Forelimb muscle (tissue), 1 donor: ENCODE results near the gene DYNLT4. TPM values are rescaled to one million over a fixed set of nuclear protein-coding genes. Genes with fewer than 3 reads are reported as not detected.
"Not testable (repeated sequence)": the region's sequence is repeated elsewhere in the genome, so short reads cannot be mapped to it uniquely, and the experiment has no call there.

Source experiments
- DNase-seq: peaks from one replicate; pipeline ENCODE4 v3.0.0-alpha.2; 2013; ENCODE audit warnings: low read depth
- polyA plus RNA-seq: library from polyadenylated mRNA; unstranded; fragments of 120-200 nt; gene quantifications from one replicate; pipeline ENCODE4 v1.2.1, GENCODE V29; 2013; ENCODE audit not compliant: insufficient read length

DYNLT4 gene
- polyA plus RNA-seq, 1 donor: 0.24 TPM

- no peak for DNase-seq
Observed at GRCh38 chr1:44828841-44829440, 21.8 kb upstream of the DYNLT4 start.

- no peak for DNase-seq
Observed at GRCh38 chr1:44828003-44828651, 21.0 kb upstream of the DYNLT4 start.

DNA sequence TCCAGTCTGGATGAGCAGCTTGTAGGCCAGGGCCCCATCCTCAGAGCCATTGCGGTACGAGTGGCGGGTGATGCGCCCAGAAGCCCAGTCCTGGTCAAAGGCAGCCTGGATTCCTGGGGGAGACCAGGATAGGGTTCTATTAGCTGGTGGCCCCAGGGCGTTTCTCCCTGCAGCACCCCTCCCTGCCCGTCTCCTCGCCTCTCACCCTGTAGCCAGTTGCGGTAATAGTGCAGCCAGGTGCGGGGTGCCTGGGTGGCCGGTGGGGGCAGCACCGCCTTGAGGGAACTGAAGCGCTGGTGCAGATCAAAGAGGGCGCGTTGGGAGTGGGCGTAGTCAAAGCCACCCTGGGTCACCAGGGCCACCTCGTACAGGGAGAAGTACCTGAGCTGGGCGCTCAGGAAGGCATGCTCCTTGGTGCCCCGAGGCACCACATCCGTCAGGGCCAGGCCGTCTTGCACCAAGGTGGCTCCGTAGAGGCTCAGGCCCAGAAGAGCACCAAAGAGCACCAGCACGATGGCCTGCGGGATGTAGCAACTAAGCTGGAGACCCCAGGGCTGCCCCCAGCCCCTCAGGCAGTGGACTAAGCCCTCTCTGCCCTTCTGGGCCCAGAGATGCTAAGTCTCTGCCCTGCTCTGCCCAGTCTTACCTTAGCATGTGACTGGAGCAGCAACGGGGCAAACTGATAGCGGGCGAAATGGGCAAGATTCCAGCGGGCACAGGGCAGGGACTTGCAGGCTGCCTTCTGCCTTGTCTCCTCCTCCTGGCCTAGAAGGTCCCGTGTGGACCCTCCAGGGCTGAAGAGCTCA is 20.2 kb upstream of the DYNLT4 start:
- DNase-seq: no peak

DNA sequence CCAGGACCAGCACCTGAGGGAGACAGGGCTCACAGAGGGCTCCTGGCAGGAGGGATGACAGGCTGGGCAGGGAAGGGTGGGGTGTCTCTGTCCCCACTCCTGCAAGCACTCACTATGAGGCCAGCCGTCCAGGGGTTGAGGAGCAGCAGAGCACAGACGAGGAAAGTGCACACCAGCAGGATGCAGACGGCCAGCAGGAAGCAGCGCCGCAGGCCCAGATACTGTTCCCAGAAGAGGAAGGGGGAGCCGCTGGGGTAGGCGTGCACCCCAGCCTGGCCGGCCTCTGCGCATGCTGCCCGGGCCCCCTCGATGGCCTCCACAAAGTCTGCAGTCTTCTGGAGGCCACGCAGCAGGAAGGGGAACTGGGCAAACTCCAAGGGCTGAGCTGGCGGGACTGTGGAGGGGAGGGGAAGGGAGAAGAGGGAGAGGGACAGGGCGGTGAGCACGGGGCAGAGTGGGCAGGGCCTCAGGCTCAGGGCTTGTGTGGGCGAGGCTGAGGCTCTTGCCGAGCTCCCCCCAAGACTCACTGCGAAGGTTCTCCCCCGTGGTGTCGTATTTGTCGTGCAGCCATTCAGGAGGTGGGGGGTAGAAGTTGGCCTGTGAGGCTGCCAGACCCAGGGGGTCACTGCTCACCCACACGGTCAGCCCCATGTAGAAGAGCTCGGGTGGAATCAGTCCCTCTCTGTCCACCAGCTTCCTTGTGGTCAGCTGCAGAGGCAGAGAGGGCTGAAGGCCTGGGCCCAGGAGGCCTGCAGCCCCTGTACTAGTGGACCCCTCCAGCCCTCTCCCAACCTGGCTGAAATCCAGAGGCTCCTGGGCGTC is 19.4 kb upstream of the DYNLT4 start:
- DNase-seq: no peak

DNA sequence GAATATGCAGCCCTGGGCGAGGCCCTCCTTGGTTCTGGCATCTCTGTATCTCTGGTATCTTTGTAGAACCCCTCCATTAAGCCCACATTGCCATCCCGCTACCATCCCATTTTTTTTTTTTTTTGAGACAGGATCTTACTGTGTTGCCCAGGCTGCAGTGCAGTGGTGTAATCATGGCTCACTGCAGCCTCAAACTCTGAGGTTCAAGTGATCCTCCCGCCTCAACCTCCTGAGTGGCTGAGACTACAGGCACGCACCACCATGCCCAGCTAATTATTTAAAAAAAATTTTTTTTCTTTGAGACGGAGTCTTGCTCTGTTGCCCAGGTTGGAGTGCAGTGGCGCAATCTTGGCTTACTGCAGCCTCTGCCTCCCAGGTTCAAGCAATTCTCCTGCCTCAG is 17.2 kb upstream of the DYNLT4 start:
- not testable (repeated sequence) for DNase-seq

- DNase-seq: no peak
Observed at GRCh38 chr1:44822981-44823451, 15.9 kb upstream of the DYNLT4 start.

- DNase-seq: no peak
Observed at GRCh38 chr1:44822131-44822701, 15.1 kb upstream of the DYNLT4 start.

DNA sequence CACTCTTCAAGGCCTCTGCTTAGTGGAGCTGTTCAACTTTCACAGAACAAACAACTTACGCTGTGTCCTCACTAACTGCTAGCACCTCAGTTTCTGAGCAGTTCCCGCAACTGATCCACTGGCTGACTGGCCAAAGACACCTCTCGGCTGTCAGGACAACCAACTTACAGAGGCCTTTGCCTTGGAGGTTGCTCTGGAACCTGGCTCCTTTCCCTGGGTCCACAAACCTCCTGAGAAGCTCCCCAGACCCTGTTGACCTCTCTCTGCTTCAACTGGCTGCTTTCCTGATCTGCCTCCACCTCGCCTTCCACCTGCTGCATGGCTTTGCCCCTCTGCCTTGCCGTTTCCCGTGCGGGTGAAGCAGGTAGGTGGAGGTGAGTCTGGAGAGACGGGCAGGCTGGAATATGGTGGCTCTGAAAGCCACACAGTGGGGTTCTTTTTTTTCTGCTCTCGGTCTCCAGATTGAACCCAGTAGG is 14.1 kb upstream of the DYNLT4 start:
- DNase-seq: no peak

GRCh38 chr1:44820328-44821239 is 13.4 kb upstream of the DYNLT4 start:
- DNase-seq: no peak

- no peak for DNase-seq
Observed at GRCh38 chr1:44819608-44820327, 12.6 kb upstream of the DYNLT4 start.

DNA sequence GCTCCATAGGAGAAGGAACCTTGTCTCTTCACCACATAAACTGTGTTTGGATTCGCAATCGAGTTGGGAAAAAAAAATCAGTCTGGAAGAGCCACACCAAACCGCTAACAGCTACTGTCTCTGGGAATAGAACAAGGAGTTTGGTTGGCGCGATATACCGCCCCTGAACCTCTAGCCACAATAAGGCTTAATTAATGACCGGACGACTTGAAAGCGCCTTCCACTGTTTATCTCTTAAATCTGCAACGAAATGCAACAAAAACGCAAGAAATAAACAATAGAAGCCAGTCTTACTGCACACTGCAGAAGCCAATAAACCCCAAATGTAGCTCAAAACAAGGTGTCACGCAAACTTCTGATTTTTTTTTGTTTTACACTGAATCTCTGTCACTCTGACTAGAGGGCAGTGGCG is 12.1 kb upstream of the DYNLT4 start:
- DNase-seq: no peak

- no peak for DNase-seq
Observed at GRCh38 chr1:44817771-44818495, 10.8 kb upstream of the DYNLT4 start.

- no peak for DNase-seq
Observed at GRCh38 chr1:44817307-44817706, 10.2 kb upstream of the DYNLT4 start.

- DNase-seq: not testable (repeated sequence)
Observed at GRCh38 chr1:44815926-44816325, 8.8 kb upstream of the DYNLT4 start.

- DNase-seq: no peak
Observed at GRCh38 chr1:44812822-44813543, 5.8 kb upstream of the DYNLT4 start.

DNA sequence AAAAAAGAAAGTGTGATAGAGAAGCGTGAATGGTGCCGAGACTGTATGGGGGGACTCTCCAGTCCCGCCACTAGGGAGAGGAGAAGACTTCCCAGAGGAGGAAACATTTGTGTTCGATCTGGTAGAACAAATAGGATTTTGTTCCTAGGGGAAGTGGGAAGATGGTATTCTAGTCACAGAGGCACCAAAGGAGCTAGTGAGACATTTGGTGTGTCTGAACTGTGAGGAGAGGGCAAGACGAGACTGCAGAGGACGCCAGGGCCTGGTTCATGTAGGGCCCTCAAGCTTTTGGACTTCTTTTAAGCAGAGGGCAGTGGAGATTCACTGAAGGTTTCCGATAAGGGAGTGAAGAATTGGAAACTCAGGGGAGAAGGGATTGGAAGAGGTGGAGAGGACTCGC is 4.1 kb upstream of the DYNLT4 start:
- no peak for DNase-seq

- DNase-seq: not testable (repeated sequence)
Observed at GRCh38 chr1:44810762-44811105, 3.6 kb upstream of the DYNLT4 start.

DNA sequence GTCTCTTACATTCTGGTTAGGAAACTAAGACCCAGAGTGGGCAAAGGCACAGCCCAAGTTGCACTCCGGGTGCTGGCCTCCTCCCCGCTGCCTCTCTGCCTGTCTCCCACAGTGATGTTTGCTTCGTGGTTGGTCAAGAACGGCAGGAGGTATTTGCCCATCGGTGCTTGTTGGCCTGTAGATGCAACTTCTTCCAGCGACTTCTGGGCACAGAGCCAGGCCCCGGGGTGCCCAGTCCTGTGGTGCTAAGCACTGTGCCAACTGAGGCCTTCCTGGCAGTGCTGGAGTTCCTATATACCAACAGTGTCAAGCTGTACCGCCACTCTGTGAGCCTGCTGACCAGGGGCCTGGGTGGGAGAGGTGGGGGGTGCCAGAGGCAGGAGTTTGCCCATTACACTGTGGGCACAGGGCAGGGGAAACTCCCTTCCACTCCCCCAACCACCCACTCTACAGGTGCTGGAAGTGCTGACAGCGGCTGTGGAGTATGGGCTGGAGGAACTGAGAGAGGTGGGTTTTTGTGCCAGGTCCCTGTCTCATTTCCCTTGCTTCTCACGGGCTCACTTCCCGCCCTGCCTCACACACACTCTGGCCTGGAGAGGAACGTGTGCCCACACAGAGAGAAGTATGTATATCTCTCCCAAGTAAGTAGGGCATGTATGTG is 3.1 kb upstream of the DYNLT4 start:
- DNase-seq: no peak
